Measurements from ENCODE around the gene KLC4.
"Not testable (repeated sequence)": the region's sequence is repeated elsewhere in the genome, so short reads cannot be mapped to it uniquely, and the experiment has no call there.

KLC4 gene

DNA sequence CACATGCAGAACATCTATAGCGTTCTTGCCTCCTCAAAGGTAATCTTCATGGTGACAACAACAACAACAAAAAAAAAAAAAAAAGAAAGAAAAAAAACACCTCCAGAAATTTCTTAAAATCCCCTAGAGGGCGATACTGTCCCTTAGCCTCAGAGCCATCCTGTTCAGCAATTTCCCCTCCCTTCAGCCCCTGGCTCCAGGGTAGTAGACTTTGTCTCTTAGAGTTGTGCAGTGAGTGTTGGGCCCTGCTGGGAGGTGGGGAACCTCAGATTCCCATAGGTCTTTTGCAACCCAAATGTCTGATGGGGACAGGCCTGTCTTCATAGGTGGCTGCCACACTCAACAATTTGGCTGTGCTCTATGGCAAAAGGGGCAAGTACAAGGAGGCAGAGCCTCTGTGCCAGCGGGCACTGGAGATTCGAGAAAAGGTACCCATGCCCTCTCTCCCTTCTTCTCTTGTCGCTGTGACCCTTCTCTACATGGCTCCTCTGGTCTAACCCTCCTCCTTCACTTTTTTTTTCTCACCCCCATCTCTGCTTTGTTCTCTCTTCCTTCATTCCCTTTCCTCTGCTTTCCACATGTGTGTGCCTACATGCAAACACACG lies 10.7 kb downstream of the KLC4 start:
- peak; percentile 46 for DNase-seq (ENCODE audit: low spot score)

DNA sequence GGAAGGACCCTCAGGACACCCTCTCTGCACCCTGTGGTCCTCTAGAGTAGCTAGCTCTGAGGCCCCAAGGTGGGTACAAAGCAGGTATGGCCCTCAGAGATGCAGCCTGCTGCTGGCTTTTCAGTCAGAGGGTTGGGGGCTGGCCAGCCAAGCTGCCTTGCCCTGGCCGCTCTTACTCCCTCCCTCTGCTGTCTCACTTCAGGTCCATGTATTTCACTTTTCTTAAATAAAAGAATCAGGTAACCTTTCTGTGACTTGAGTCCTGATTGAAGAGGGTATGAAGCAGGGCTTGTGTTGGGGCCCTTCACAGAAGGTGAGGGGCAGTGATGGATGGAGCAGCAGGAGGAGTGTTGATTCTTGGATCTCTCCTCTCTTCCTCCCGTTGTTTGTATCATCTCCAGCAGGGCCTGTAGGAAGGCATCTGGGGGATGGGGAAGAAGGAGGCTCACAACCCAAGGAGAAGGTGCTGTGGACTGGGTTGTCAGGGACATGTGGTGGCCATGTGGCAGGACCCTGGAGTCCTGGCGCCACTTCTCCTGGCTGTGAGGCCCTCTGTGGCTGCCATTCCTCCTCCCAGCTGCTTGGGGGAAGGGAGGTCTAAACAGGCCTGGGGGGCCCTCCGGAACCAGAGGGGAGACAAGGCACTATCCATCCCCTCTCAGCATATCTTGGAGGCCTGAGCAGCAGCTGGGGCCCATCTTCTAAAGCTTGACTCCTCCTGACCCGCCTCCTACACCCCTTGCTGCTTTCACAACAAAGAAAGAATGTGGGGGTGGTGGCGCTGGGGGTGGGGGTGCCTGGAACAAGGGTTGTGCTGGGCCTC lies 15.6 kb downstream of the KLC4 start:
- no peak for DNase-seq (ENCODE audit: low spot score)

DNA sequence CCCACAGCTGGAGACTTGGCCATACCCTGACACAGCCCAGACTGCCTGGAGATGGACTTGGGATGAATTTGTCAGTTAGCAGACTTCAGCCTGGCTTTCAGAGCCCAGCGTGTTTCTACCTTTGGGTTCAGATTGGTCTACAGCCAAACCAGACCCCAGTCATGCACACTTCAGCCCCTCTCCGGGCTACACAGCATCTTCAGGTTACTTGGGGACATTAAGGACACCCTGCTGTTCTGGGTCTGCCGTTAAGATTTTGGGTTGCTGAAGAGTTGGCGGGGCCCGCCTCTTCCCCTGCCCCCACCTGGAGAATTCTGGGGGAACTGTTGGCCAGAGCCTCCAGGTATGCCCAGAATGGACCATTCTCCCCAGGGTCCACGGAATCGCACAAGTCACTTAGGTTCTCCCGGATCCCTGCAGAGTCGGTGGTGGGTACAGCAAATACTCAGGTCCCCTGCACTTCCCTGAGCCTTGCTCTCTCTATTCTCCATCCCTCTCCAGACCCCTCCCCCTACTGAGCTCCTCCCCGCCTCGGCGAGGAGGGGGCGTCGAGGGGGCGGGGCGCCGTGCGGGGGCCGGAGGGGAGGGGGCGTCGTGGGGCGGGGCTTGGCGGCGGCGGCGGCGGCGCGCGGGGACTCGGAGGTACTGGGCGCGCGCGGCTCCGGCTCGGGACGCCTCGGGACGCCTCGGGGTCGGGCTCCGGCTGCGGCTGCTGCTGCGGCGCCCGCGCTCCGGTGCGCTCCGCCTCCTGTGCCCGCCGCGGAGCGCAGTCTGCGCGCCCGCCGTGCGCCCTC lies 16.4 kb downstream of the KLC4 start, which contains the start of gene PTK7:
Gene PTK7 (plus strand): TSS at position 645 of the 794 bp plus-strand sequence. CDS start 175 bp downstream, outside the sequence.
- DNase-seq (ENCODE audit: low spot score), result no peak

DNA sequence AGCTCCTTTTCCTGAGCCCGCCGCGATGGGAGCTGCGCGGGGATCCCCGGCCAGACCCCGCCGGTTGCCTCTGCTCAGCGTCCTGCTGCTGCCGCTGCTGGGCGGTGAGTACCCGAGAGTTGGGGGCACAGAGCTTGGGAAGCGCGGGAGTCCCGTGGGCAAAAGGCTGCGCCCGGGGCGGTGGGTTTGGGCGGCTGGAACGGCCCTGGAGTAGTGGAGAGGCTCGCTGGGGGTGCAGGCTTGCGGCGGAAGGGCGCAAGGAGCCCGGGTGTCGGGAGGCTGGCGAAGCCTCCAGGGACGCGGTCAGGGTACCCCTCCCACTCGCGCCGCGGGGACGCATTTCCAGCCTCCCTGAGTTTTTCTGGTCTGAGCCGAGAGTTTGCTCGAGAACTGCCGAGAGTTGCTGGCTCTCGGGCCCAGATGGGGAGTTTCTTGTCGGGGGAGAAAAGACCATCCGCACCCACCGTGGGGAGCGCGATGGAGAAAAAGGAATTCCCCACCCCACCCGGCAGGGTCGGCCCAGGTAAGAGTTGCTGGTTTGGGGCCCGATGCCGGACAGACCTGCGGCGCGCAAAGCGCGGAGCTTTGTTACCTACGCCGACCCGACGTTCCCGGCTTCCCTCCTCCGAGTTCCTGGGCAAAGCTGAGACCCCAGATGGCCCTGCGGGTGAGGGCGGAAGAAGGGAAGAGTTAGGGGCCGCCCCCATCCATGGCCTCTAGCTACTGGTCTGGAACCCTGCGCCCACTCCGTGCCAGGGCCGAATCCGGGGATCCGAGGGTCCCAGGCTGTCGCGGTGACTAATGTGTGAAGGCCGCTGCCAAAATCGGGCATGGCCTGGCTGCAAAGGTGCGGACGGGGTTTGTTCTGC lies 17.3 kb downstream of the KLC4 start:
- no peak for DNase-seq (ENCODE audit: low spot score)

DNA sequence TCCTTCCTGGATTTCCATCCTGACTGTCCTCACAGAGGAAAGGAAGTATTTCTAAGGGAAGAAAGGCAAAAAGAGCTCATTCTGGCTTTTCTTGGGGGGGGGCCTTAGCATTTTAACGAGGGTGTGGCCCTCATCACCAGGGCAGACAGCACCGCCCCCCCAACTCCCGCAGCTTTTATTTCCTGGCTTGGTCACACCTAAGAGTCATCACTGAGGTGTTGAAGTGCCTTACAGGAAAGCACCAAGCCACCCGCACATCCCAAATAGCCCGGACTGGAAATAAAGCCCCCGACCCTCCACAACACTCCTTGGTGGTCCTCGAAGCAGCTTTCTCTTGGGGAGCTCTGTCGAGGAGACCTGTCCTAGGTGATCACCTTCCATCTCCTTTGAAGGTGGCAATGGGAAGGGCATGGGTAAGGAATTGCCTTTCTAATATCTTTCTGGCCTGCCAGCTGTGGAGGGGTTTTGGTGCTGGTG lies 17.9 kb downstream of the KLC4 start:
- no peak for DNase-seq (ENCODE audit: low spot score)

DNA sequence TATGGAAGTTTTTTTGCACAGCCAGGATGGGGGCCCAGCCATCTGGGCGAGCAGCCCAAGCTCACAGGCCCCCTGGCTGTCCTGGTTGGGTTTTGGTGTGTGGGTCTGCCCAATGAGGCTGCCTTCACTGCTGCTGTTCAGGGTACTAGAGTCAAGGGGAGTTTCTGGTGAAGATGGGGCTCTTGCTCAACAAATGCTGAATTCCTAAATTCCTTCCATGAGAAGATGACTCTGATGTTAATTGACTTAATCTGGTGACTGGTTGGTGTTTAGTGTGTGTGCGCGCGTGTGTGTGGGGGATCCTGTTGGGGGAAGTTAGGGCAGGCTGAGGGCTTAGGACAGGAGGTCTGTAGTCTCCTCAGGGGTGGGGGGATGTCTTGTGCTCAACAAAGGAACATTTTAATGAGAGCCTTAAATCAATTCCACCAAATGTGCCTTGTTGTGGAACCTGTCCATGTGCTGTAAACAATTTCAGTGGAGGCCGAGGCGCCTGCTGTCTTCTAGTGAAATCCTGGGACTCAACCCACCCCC lies 18.6 kb downstream of the KLC4 start:
- DNase-seq (ENCODE audit: low spot score), result no peak

DNA sequence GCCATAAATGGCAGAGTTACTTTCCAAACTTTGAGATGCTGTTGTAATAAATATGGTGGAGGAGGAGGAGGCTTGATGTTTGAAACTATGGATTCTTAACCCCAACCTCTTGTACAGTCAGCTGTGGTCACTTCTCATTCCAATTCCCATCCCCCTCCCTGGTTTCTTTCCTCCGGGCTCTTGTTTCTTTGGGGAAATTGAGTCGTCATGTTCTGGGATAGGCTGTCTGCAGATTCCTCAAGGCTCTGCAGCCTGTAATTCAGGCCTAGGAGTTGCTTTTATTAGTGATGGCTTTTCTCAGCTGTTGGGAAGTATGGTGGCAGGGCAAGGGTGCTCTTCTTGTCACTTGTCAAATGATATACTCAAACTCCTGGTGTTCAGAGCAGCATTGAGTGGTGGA lies 19.3 kb downstream of the KLC4 start:
- no peak for DNase-seq (ENCODE audit: low spot score)

DNA sequence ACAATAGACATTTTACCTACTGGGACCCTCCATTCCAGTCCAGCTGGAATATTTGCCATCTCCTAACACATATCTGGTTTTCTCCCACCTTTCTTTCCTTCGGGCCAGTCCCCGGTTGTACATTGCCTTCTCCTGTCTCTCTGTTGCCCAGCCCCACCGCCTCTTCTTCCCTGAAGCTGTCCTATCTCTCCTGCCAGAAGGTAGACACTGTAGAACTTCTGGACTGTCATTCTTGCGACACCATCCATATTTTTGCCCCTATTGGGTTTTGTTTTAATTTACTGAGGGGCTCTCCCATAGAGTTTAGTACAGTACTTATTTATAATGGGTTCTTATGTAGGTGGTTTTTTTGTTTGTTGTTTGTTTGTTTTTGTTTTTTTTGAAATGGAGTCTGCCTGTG lies 21.6 kb downstream of the KLC4 start:
- DNase-seq (ENCODE audit: low spot score), result no peak

DNA sequence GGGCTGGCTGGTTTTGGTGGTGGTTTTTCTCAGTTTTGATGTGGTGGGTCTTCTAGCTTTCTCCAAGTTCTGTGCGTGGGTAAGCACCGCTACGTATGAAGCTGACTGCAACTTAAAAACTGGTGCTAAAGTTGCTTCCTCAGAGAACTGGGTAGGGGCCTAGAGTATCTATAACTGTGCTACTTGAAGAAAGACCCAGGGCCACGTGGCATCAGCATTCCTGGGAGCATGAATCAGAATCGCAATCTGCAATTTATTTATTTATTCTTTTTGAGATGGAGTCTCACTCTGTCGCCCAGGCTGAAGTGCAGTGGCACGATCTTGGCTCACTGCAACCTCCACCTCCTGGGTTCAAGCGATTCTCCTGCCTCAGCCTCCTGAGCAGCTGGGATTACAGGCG lies 22.5 kb downstream of the KLC4 start:
- DNase-seq (ENCODE audit: low spot score), result not testable (repeated sequence)

DNA sequence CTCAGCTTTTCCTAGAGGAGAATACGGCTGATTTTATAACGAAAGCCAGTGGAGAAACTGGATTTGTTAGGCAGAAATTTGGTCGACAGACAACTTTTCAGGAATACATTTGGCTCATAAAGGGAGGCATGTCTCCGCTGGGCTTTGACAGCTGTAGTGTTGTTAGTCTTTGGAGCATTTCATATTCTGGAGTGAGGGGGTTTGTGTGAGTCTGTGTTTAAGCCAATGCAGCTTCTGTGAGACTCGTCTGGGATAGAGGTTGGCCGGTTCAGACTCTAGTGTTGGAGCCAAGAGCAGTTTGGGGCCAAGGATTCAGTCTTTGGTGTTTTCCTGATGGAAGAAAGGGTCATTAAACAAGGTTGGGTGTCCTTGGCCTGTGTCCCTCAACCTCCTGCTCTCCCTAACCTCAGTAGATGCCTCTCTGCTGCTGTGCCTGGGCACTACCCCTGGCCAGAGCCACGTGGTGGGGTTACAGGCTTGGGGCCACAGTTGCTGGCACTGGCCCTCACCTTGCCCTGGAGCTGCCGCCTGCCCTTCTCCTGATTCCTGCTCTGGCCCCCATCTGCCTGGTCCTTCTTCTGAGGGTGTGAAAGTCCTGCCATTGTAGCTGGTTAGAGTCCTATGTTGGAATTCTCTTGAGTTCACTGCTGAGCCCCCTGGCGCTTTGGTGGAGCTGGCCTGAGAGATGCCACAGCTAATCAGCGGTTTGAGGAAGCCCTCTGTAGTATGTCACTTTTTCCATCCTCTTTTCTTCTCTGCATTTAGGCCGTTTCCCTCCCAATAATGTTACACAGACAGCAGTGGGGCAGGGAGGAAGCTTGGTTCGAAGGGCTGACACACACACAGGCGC lies 23.6 kb downstream of the KLC4 start:
- DNase-seq (ENCODE audit: low spot score), result no peak

DNA sequence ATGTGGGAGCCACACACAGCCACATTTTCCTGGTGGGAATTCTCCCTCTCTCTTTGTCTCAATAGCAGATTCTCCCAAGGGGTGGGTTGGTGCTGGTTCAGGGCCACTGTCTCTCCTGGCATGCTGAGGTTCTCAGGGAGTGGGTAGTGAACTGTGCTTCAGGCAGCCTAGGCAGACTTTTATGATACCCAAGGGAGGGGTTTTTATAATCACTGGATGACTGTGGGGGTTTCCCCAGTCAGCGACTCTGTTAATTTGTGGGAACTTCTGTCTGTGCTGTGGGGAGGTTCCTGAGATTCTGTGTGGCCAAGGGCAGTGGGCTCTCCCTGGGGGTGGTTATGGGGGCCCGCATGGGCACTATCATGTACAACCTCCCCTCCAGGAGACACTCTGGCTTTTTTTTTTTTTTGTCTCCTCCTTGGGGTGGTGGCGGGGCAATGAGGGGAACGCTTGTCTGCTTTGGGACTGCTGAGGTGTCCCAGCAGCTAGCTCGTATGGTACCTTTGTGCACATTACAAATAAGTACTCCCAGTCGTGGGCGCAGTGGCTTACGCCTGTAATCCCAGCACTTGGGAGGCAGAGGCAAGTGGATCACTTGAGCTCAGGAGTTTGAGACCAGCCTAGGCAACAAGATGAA lies 26.7 kb downstream of the KLC4 start:
- peak; percentile 34 for DNase-seq (ENCODE audit: low spot score)

DNA sequence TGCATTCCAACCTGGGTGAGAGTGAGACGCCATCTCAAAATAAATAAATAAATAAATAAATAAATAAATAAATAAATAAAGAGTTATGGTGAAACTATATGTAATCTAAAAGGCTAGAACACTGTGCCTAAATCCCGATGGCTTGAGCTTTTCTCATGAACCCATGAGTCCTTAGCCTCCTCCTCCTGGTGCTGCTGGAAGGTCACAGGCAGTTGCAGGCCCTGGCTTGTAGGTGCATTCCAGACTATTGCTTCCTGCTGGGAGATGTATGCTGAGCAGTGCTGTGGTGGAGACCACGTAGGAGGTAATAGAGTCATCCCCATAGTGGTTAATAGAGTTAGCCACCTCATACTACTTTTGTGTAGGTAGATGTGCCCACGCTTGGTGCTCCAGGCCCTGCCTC lies 29.2 kb downstream of the KLC4 start:
- no peak for DNase-seq (ENCODE audit: low spot score)

DNA sequence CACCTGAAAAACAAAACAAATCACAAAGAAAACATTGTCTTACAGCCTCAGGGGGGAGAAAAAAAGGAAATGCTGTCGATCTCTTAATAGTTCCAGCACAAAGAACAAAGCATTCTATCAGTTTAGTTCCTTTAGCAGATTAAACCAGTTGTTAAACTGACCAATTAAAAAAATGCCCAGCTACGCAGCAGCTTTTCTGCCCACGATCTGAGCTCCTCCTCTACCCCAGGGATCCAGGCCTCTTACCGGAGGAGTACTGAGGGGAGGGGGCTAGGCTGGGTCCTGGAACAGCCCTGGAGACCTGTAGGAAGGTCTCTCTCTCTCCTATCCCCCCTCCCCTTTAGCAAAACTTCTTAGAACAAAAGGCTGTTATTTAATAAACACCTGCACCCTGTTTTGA lies 30.0 kb downstream of the KLC4 start:
- no peak for DNase-seq (ENCODE audit: low spot score)

DNA sequence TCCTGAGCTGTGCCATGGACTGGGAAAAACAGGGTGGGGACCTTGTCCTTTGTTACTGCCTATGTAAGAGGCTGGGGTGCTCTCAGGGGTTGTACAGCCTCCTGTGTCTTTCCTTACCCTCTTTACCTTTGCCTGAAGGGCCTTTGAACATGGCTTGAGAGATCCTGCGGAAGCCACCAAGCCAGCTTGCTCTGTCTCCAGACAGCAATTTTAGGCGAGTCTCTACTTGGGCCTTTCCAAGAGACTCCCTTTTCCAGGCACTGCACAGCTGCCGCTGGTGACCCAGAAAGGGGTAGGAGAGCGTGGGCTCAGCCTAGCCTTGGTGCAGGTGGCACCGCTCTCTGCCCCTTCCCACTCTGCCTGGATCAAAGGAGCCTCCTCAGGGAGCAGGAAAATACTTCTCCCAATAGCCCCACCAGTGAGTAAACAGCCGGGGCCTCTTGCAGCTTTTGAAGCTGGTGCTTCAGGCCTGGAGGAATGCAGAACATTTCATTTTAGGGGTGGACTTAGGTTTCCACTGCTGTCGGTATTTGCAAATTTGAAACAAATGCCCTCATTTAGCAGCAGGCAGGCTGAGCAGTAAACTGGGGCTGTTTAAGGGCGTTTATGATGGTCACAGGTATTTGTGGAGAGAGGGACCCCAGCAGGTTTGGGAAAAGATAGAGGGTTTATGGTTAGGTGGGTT lies 30.6 kb downstream of the KLC4 start:
- no peak for DNase-seq (ENCODE audit: low spot score)

DNA sequence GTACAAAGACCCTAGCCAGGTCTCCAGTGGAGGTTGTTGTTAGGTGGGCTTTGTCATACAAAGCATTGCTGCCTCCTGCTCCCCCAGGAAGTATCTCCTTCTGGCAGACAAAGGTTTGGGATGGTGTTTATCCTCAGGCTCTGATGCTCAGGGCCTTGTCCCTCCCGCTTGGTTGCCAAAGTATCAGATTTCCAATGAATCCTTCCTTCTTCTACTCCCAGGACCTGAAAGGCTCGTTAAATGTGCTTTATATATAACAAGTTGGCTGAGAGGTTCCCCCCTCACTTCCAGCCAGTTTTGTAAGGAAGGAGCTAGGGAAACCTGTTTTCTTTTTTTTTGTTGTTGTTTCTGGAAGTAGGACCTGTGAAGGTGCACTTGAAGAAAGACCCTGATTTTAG lies 31.1 kb downstream of the KLC4 start:
- no peak for DNase-seq (ENCODE audit: low spot score)

DNA sequence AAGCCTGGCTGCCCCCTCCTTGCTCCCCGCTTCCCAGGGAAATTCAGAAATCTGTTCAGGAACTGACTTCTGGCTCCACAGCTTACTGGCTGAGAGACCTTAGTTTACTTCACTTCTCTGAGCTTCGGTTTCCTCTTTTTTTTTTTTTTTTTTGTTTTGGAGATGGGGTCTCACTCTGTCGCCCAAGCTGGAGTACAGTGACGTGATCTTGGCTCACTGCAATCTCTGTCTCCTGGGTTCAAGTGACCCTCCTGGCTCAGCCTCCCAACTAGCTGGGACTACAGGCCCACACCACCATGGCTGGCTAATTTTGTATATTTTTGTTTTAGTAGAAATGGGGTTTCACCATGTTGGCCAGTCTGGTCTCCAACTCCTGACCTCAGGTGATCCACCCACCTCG lies 31.6 kb downstream of the KLC4 start:
- no peak for DNase-seq (ENCODE audit: low spot score)

DNA sequence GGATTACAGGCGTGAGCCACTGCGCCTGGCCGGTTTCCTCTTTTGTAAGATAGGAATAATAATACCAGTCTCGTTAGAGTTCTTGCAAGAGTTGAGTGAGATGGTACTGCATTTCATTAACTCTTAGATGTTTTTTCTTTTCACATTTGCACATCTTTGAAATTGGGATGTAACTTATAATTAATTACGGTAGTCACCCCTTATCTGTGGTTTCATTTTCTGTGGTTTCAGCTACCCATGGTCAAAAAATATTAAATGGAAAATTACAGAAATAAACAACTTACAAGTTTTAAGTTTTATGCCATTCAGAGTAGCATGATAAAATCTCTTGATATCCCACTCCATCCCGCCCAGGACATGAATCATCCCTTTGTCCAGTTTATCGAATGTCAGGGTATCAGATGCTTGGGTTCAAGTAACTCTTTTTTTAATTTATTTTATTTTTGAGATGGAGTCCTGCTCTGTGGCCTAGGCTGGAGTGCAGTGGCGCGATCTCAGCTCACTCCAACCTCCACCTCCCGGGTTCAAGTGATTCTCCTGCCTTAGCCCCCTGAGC lies 32.1 kb downstream of the KLC4 start:
- DNase-seq (ENCODE audit: low spot score), result no peak

DNA sequence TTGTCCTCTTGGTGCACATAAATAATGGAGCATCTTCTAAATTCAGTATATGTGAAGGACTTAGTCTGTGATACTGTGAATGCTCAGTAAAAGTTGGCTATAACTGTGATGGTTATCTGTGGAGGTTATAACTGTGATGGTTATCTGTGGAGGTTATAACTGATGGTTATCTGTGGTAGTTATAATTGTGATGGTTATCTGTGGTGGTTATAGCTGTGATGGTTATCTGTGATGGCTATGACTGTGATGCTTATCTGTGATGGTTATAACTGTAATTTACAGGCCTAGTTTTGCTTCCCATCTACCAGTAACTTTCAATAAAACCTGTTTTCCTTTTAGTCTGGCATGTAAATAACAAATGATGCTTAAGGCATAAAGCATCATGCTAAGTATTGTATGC lies 33.2 kb downstream of the KLC4 start:
- DNase-seq (ENCODE audit: low spot score), result peak; percentile 24
